Endometrial microvascular endothelial cells (primary cell): ENCODE data around the gene FHIT. TPM values are rescaled to one million over a fixed set of nuclear protein-coding genes. Genes with fewer than 3 reads are reported as not detected.

ENCODE experiments used
- in situ Hi-C: cut with HindIII; loops from 2 replicates; pipeline ENCODE4 v1.10.0; 2017; ENCODE audit warnings: low sequenced_read_pairs, low pct_unique_long_range_greater_than_20kb; ENCODE audit errors: inconsistent ontology term
- total RNA-seq: library from RNA; depleted of rRNA; stranded (reverse); fragments of >200 nt; gene quantifications from one replicate; pipeline ENCODE4 v1.2.3, GENCODE V29; 2015; ENCODE audit errors: inconsistent ontology term

The FHIT gene
- total RNA-seq, 1 donor from 2014 or later: 0.19 TPM

DNA sequence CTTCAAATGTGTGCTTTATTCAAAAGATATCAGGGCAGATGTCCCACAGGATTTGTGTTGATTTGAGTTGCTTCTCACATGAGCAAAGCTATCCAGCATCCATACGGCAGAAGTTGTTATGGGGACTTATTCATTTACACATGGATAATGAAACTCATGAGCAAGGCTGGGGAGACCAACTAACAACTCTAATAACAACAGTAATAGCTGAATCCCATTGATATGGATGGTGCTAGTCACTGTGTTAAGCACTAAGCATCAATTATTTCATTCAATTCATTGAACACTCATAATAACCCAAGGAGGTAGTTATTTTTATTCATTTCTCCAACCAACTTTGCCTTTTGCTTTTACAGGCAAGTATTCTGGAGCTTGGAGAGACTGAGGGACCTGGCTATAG lies 1107.2 kb downstream of the FHIT start:
- in situ Hi-C loops: no loop called here

DNA sequence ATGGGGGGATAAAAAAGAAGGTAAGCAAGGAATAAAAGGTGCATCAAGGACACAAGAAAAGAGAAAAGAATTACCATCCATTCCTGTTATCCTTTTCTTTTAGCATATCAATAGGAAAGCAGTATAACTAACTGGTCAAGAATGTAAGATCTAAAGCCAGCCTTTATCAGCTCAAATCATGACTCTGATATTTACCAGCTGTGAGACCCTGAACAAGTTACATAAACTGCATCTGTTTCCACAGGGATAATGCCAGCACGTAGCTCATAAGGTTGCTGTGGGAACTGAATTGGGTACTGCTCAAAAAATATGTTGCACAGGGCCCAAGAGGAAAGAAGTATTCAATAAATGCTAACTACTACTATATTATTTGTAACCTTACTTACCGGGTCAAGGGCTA lies 1109.2 kb downstream of the FHIT start:
- in situ Hi-C loops: no loop called here

DNA sequence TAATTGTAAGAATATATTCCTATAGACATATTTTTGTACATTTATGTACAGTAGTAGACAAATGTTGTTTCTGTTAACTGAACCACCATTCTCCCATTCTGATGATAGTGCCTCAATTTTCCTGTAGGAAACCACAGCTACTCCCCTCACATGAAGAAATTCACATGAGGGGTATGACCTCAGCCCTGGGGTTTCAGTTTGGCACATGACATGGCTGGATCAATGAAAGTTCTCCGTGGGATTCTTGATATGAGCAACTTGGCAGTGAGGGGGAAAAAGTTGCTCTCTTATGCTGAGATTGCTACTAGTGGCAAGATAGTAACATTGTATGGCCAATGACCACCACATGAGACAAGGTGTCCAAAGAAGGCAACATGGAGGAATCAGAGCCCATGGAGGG lies 1111.1 kb downstream of the FHIT start:
- in situ Hi-C loops: no loop called here

DNA sequence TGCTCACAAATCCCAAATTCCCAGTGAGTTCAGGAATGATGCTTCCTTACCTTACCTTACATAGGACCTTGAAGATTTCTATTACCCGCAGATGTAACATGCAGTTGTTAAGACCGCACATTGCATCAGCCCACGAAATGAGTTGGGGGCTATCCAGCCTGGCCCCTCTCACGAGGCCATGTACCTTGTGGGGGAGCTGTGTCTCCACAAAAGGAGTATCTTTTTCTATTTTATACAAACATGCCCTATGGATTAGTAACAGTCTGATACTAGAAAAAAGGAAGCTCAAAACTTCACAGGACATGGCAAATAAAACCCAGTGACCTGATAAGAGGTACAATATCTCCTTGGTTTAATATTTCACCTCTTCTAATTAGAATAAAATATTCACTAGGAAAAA lies 1114.7 kb downstream of the FHIT start:
- in situ Hi-C loops: no loop called here

DNA sequence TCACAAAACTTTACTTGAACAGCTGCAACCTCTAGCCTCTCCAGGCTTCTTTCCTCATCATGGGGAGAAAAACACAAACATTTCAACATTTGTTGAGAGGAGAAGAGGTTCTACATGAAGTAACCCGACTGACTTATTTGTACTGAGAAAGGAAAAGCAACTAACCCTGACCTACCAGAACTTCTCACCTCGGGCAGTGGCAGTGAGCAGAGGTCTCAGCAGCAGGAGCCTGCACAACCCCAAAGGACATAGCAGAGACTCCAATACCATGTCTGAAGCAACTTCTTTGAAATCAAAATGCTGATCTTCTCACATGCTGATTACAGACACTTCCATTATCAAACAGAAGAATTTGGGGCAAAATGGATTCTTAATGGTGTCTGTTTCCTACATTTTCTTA lies 1115.8 kb downstream of the FHIT start:
- in situ Hi-C loops: no loop called here

DNA sequence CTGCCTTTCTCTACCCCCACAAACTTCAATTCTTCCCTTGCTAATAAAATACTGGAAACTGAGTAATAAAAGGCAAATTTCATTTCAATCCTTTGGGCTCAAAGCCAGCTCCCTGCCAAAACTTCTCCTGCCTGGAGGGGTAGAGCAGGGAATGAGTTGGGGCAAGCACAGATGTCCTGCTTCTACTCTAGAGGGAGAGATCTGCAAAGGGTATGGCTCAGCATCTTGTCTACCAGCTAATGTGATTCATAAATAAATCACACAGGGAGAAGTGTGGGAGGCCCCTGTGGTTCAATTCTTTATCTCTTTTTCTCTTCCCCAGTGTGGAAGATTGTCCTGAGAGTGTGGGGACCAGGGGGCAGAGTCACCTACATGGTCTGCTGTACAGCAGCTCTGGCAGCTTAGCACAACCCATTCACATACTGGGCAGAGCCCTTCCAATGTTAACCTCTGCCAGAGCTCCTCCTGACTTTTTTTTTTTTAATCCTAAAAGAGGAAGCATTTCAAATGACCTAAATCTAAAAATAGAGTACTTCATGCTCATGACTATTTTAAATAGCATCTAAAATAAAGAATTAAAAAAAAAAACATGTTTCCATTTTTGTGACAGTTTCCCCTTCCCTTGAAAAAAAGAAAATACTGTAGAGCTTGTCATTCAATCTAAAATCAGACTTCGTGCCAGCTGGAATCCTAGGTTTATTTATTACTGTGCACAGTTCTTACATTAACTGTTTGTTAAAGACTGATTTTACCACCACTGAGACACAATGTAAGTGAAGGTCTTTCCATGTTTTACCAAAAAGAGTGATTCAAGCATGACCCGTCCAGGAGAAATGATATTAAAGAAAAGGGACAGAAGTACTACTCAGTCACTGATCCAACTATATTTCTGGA lies 1117.7 kb downstream of the FHIT start:
- in situ Hi-C loops: no loop called here

DNA sequence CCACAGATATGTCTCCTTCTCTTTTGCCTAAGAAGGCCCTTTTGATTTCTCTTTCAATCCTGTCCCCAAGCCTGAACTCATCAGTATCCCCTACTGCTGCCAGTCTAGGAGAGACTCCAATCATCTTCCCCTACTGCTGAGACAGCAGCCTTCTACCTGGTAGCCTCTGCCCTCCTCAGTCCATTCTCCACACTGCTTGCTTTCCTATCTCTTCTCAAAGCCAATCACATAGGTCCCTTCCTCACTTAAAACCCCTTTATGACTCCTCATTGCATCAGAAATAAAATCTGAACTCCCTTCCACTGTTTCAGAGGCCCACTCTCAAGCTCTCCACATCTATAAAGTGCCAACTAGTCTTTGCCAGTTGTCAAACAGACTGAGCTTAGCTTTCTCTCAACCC lies 1119.6 kb downstream of the FHIT start:
- in situ Hi-C loops: no loop called here

DNA sequence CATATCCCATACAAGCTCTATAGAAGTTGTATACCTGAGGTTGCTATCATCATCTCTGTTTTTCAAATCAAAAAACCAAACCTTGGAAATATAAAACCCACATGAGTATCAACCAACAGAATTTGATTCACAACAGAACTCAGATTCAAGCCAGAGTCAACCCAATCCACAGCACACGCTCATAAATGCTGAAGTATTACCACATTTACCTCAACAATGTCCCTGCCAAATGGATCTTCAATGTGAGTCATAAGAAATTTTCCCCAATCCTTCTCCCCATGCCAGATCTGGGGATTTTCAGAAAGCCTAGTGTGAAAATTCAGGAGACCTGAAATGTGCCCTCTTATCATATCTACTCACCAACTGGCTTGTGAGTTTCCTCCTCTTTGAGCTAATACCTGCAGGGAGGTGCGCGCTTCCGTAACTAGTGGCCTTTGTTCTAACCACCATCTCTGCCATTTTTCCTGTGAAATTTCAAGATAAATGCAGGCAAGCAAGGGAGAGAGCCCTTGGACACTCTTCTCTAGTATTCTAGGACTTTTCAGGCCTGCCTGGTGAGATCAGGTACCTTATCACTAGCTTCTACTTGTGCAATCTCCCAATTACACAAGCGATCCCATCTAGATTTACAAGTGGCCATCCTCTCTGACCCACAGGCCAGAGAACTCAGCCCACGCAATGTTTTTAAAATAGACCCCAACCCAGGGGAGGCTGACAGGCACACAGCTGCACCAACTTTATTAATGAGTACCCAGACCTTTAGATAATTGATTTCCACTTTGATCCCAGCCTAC lies 1124.5 kb downstream of the FHIT start:
- in situ Hi-C loops: no loop called here

DNA sequence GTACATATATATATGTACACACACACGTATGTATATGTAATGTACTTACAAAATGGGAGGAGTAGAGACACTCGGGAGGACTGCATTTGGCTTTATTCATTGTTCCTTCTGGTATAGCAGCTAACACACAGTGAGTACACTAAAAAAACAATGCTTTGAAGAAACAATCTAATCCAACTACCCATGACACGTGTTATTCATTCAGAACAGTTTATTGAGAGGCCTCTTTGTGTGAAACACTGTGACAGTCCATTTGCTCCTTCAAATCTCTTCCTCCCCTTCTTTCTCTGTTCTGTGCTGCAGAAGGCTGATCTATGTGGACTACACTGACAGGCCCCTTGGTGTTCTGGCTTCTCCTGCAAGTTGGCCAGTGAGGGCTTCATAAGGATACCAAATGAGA lies 1125.6 kb downstream of the FHIT start:
- in situ Hi-C loops: no loop called here

DNA sequence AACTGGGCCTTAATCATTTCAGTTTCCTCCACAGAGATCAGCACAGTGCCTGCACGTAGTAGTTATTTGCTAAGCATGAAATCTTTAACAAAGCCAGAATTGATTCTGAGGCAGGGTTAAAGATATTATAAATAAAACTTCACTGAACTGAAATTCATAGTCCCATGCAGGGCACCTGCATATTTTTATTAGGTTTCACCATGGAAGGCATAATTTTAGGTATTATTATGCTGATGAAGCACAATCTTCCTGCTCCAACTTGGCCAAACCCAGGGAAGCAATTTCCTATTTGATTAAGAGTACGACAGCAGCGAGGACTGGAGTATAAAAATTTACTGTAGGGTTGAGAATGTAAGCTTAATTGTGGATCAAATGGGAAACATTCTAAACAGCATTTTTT lies 1131.0 kb downstream of the FHIT start:
- in situ Hi-C loops: no loop called here

DNA sequence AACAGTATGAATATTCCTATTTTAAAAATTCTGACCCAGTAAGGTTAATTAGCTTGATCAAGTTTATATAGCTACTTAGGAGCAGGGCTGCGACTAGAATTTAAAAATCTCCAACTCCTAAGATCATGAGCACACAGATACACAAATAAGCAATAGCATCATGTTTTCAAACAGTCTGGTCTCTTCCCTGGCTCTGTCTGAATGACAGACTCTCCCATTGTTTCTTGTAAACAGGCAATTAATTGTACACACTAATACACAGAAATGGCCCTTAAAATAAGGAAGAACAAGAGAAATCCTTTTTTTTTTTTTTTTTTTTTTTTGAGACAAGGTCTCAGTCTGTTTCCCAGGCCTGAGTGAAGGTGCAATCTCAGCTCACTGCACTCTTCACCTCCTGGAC lies 1137.1 kb downstream of the FHIT start:
- in situ Hi-C loops: no loop called here

DNA sequence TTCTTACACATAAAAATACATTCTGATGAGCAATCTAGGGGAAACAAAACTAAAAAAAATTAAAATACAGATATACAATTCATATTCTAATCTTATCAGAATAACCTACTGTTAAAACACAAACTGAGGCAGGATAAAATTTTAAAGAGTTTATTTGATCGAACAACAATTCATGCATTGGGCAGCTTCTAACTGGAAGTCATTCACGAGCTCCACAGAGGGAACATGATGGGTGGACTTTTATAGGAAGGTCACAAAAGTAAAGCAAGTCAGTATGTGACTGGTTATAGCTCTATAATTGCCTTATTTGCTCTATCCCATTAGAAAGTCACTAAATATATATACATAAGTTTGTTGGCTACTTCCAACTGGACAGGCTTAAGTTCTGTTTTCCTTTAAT lies 1144.0 kb downstream of the FHIT start:
- in situ Hi-C loops: no loop called here

DNA sequence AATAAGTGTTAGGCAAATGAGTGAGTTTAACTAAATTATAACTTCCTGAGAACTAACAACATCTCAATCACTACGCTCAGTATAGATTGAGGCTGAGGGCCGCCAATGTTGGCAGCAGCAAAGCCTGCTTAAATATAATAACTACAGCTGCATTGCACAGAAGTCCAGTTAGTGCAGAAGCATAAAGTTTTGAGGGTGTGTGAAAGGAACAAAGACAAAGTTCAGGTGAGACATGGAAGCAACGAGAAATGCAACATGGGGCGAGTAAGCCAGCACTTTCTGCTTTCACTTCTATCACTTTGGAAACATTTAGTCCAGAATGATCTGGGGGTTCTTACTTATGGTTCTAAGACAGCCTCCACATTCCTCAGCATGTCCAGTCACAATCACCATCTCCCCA lies 1149.1 kb downstream of the FHIT start:
- in situ Hi-C loops: no loop called here

DNA sequence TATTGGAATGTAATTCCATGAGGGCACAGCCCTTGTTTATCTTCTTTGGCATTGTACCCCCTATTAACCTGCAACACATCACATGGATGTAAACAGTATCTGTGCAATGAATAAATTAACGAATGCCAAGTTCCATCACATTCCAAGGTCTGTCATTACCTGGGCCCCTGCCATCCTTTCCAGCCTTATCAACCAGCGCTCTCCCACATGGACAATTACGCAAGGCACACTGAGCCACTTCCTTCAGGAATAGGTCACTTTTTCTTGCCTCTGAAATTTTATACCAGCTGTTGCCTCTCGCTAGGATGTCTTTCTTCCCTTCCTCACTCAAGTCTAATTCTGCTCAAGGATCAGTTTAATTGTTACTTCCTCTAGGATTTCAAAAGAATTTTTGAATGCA lies 1149.6 kb downstream of the FHIT start:
- in situ Hi-C loops: no loop called here

DNA sequence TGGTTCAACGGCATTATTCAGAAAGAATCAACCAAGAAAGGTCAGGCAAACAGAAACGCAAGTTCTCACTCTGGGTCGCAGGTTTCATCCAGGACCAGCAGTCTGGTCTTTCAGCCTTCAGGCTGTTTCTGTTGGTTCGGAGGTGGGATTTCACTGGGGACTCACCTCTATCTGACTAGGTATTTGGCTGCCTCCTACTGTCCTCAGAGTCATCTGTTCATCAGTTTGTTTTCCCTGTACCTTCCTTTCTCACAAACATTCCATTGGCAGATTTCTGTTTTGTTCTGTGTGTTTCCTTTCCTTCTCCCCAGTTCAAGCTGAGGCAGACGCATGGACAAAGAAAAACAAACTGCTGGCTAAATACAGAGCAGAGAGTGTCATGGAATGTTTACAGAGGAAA lies 1154.8 kb downstream of the FHIT start:
- in situ Hi-C loops: no loop called here

DNA sequence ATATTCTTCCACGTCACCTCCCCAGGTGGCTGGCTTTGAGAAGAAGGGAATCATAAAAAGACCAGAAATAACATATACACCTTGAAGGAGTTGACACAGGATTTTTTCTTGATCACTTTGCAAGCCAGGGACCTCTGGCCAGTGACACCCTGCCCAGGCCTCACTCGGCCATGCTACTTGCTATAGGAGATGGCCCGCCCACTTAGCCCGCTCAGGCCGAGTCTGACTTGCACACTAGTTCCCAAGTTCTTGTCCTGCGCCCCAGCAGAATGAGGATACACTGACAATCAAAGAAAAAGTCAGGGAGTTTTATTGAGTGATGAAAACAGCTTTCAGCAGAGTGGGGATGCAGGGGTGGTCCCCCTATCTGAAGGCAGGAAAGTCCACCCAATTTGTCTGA lies 1155.3 kb downstream of the FHIT start:
- in situ Hi-C loops: no loop called here

DNA sequence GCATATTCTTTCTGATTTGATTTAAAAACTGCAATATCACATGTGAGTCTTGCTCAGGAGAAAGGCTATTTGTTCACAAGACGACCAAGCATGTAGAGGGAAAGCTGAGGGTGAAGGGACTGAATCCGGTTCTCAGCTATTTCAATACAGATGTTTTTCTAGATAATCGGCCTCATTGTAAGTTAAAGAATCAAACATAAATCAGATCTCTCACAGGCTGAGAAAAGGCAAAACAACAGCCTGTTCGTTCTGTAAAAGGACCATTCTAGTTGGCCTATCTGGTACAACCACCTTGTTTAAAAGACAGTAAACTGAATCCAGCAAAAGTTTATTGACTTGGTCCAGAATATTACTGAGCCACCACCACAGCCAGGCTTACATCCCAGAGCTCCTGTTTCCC lies 1155.7 kb downstream of the FHIT start:
- in situ Hi-C loops: no loop called here

DNA sequence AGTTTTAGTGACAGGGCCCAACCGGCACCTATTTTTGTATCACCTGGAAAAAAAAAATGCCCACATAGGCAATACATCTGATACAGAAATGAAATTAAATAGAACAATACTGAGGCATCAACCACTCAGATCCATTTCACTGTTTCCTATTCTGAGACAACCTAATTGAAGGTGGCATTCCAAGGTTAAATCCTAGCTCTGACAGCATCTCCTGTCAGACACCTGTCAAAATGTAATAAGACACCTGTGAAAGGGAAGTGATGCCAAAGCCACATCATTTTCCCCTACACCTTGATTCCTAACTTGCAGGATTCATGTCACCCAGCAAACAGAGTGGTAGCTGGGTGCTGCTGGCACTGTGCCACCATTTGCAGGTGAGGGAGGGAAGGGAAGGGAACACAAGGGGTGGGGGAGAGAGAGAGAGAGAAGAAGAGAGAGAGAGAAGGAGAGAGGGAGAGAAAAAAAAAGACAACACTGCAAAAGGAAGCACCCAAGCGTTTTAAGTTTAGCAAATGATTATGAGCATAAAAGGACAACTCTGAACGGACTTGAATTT lies 1156.8 kb downstream of the FHIT start:
- in situ Hi-C loops: no loop called here

DNA sequence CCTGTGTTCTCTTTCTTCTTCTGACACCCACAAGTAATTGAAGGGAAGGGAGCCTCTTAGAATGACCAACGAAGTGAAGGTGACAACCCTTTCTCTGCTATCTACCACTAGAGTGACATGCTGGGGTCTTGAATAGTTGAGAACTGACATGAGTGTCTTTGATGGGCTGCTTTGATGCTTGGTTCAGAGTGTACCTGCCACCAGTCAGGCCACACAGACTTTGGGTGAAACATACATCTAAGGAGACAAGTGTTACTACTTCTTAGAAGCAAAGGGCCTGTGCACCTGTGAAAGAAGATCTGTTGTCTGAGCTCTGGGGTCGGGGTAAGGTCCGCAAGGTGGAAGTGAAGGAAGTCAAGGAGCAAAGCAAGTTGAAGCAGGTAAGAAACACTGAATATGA lies 1160.7 kb downstream of the FHIT start:
- in situ Hi-C loops: no loop called here

DNA sequence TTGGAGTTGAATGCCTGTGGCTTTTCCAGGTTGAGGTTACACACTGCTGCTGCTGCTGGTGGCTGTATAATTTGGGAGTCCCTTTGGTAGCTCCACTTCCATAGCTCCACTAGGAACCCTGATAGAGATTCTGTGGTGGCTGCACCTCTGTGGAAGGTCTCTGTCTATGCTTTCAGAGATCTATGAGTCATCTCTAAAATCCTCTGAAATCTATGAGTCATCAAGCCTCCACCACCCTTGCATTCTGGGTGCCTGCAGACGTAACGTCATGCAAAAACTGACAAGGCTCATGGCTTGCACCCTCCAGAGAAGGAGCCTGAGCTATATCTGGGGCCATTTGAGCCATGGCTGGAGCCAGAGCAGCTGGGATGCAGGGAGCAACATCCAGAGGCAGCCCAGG lies 1164.4 kb downstream of the FHIT start:
- in situ Hi-C loops: no loop called here
